ENCODE data around the gene RNF183.

Gene RNF183

DNA sequence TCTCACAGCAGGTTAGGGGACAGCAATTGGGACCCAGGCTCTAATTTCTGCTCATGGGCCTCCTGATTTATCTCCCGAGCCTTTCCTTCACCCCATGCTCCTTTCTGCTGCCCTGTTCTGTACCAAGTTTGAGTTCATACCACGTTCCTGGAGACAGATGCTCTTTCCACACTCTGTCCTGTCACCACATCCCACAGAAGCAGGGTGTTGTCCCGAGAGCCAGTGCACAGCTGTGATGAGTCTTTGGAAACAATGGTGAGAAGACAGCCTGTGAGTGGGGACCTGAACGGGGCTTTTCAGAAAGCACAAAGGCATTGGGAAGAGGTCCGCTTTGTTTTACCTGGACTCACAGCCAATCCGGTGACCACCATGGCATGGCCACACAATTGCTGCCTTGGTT, 19.5 kb upstream of the RNF183 start:
- no peak overlapping the region for H3K27ac ChIP-seq (ENCODE audit: extremely low read depth, low read depth, low read length)
- CTCF ChIA-PET = interaction anchor here (0.6 kb wide), 1 partner anchor 1016 kb away, joined by 4 read pairs; no protein-coding TSS in a partner anchor
- TF ChIP-seq ZNF174 (tag by site-specific recombination; IDR thresholded peaks at IDR 0.05) (no peak), ZNF843 (tag by site-specific recombination; IDR thresholded peaks at IDR 0.05) (no peak), SP7 (tag by site-specific recombination; IDR thresholded peaks at IDR 0.05) (no peak), MEIS1 (CRISPR knock-in tag; IDR thresholded peaks at IDR 0.05; ENCODE audit: borderline replicate concordance) (no peak), KLF7 (tag by site-specific recombination; IDR thresholded peaks at IDR 0.05; ENCODE audit: borderline replicate concordance) (no peak), ZNF223 (tag by site-specific recombination; IDR thresholded peaks at IDR 0.05) (no peak), ZBTB7A (tag by site-specific recombination; IDR thresholded peaks at IDR 0.05; ENCODE audit: low read depth) (no peak), ZNF521 (tag by site-specific recombination; IDR thresholded peaks at IDR 0.05) (no peak)
- TF ChIP-seq, protein P1, sequence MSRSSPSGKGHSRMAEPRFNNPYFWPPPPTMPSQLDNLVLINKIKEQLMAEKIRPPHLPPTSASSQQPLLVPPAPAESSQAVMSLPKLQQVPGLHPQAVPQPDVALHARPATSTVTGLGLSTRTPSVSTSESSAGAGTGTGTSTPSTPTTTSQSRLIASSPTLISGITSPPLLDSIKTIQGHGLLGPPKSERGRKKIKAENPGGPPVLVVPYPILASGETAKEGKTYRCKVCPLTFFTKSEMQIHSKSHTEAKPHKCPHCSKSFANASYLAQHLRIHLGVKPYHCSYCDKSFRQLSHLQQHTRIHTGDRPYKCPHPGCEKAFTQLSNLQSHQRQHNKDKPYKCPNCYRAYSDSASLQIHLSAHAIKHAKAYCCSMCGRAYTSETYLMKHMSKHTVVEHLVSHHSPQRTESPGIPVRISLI (tag by site-specific recombination; IDR thresholded peaks at IDR 0.05) = no peak
- no peak overlapping the region for H3K4me3 ChIP-seq (ENCODE audit: low read depth, low read length)
- H3K36me3 ChIP-seq (ENCODE audit: control insufficient read depth in 2 of 2, insufficient read depth in 1 of 2, low read length in 2 of 2) = no peaks in the 10 kb centered on the region
- POLR2A ChIA-PET = interaction anchor here (2.2 kb wide), 1 partner anchor 17 kb away, joined by 7 read pairs; the partner anchor contains the start of gene WDR31
- no peaks in the 10 kb centered on the region for H3K4me1 ChIP-seq (ENCODE audit: control insufficient read depth, insufficient read depth, low read length)
- no peaks in the 10 kb centered on the region for H3K9me3 ChIP-seq (ENCODE audit: control insufficient read depth, insufficient read depth, low read depth, low read length)

DNA sequence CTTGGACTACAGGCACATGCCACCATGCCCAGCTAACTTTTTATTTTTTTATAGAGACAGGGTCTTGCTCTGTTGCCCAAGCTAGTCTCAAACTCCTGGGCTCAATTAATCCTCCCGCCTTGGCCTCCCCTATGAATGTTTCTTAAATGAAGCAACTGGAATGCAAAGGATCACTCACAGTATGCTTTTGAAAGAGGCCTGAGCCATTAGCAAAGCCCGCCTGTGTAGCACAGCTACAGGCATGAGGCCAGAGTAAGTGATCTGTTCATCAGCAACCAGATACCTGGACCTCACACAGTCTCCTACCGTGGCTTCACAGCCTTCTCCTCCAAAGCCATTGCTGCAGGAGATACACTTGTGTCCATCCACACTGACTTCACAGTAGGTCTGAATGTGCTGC, 16.9 kb upstream of the RNF183 start:
- CTCF ChIA-PET = interaction anchor here (0.7 to 3.8 kb wide), 5 partner anchors 8 to 87 kb away, joined by 3 to 26 read pairs (median 5); partner anchors contain the start of gene ALAD

More for the DNA sequence above, 16.9 kb upstream of the RNF183 start:
- Histone ChIP-seq H3K4me3 (ENCODE audit: low read depth, low read length) (no peak overlapping the region), H3K36me3 (ENCODE audit: control insufficient read depth in 2 of 2, insufficient read depth in 1 of 2, low read length in 2 of 2) (no peaks in the 10 kb centered on the region), H3K27ac (ENCODE audit: extremely low read depth, low read depth, low read length) (no peak overlapping the region), H3K9me3 (ENCODE audit: control insufficient read depth, insufficient read depth, low read depth, low read length) (no peaks in the 10 kb centered on the region), H3K4me1 (ENCODE audit: control insufficient read depth, insufficient read depth, low read length) (no peaks in the 10 kb centered on the region)
- no peak for TF ChIP-seq ZNF335 (tag by site-specific recombination; conservative IDR thresholded peaks at IDR 0.05)
- TF ChIP-seq ZFP37 (tag by site-specific recombination; IDR thresholded peaks at IDR 0.05) = no peak
- TF ChIP-seq, protein P2, sequence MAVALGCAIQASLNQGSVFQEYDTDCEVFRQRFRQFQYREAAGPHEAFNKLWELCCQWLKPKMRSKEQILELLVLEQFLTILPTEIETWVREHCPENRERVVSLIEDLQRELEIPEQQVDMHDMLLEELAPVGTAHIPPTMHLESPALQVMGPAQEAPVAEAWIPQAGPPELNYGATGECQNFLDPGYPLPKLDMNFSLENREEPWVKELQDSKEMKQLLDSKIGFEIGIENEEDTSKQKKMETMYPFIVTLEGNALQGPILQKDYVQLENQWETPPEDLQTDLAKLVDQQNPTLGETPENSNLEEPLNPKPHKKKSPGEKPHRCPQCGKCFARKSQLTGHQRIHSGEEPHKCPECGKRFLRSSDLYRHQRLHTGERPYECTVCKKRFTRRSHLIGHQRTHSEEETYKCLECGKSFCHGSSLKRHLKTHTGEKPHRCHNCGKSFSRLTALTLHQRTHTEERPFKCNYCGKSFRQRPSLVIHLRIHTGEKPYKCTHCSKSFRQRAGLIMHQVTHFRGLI (tag by site-specific recombination; IDR thresholded peaks at IDR 0.05) = no peak
- no peak for TF ChIP-seq ZNF2 (tag by site-specific recombination; IDR thresholded peaks at IDR 0.05)
- TF ChIP-seq ZNF114 (tag by site-specific recombination; IDR thresholded peaks at IDR 0.05) = no peak
- TF ChIP-seq HOXD13 (CRISPR knock-in tag; IDR thresholded peaks at IDR 0.05; ENCODE audit: borderline replicate concordance) = no peak
- no peak for TF ChIP-seq ZNF585B (tag by site-specific recombination; IDR thresholded peaks at IDR 0.05)
- TF ChIP-seq, protein P3, sequence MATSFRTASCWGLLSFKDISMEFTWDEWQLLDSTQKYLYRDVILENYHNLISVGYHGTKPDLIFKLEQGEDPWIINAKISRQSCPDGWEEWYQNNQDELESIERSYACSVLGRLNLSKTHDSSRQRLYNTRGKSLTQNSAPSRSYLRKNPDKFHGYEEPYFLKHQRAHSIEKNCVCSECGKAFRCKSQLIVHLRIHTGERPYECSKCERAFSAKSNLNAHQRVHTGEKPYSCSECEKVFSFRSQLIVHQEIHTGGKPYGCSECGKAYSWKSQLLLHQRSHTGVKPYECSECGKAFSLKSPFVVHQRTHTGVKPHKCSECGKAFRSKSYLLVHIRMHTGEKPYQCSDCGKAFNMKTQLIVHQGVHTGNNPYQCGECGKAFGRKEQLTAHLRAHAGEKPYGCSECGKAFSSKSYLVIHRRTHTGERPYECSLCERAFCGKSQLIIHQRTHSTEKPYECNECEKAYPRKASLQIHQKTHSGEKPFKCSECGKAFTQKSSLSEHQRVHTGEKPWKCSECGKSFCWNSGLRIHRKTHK (tag by site-specific recombination; IDR thresholded peaks at IDR 0.05) = no peak
- TF ChIP-seq BCL11B (tag by site-specific recombination; IDR thresholded peaks at IDR 0.05; ENCODE audit: low read depth) = no peak
- no peak for TF ChIP-seq ZNF510 (tag by site-specific recombination; IDR thresholded peaks at IDR 0.05; ENCODE audit: insufficient replicate concordance)
- TF ChIP-seq, protein P4, sequence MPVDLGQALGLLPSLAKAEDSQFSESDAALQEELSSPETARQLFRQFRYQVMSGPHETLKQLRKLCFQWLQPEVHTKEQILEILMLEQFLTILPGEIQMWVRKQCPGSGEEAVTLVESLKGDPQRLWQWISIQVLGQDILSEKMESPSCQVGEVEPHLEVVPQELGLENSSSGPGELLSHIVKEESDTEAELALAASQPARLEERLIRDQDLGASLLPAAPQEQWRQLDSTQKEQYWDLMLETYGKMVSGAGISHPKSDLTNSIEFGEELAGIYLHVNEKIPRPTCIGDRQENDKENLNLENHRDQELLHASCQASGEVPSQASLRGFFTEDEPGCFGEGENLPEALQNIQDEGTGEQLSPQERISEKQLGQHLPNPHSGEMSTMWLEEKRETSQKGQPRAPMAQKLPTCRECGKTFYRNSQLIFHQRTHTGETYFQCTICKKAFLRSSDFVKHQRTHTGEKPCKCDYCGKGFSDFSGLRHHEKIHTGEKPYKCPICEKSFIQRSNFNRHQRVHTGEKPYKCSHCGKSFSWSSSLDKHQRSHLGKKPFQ (tag by site-specific recombination; IDR thresholded peaks at IDR 0.05) = no peak
- TF ChIP-seq, protein P5, sequence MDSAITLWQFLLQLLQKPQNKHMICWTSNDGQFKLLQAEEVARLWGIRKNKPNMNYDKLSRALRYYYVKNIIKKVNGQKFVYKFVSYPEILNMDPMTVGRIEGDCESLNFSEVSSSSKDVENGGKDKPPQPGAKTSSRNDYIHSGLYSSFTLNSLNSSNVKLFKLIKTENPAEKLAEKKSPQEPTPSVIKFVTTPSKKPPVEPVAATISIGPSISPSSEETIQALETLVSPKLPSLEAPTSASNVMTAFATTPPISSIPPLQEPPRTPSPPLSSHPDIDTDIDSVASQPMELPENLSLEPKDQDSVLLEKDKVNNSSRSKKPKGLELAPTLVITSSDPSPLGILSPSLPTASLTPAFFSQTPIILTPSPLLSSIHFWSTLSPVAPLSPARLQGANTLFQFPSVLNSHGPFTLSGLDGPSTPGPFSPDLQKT (IDR thresholded peaks at IDR 0.05; ENCODE audit: borderline replicate concordance, low read depth, low read length) = no peak
- no peak for TF ChIP-seq ZSCAN16 (tag by site-specific recombination; IDR thresholded peaks at IDR 0.05)
- no peak for TF ChIP-seq ZNF23 (tag by site-specific recombination; IDR thresholded peaks at IDR 0.05; ENCODE audit: borderline replicate concordance)
- TF ChIP-seq ZNF747 (tag by site-specific recombination; IDR thresholded peaks at IDR 0.05) = no peak
- POLR2A ChIA-PET = interaction anchor here (0.7 kb wide), 1 partner anchor 90 kb away, joined by 4 read pairs; the partner anchor contains the start of genes C9orf43 and POLE3

All from HEK293 (cell line).